SK-N-SH treated with all-trans-retinoic acid at 6 μM for 48 hours (cell line): ENCODE measurements around the gene DDA1.
"Not testable (repeated sequence)": the region's sequence is repeated elsewhere in the genome, so short reads cannot be mapped to it uniquely, and the experiment has no call there.

Experiments
- ATAC-seq: fragments of 200-7000 bp; cut with Tn5 transposase; 3 replicates; pipeline ENCODE4 v1.9.1; 2020; ENCODE audit warnings: mild to moderate bottlenecking, moderate library complexity
- ARNTL ChIP-seq: fragments of 450-650 bp; formaldehyde crosslinking; IDR thresholded peaks from 2 replicates; pipeline ENCODE4 v1.5.0; 2020; ENCODE audit warnings: low read depth, mild to moderate bottlenecking, moderate library complexity, borderline replicate concordance
- CREB5 ChIP-seq: fragments of 250-450 bp; sonication (Bioruptor Pico); IDR thresholded peaks from 2 replicates; pipeline ENCODE4 v1.5.1; 2020; ENCODE audit warnings: low read depth, mild to moderate bottlenecking, moderate library complexity
- CSDC2 ChIP-seq: fragments of 250-450 bp; sonication (Bioruptor Pico); IDR thresholded peaks from 2 replicates; pipeline ENCODE4 v1.5.0; 2020; ENCODE audit warnings: mild to moderate bottlenecking, moderate library complexity
- CSRNP3 ChIP-seq: fragments of 250-450 bp; sonication (Bioruptor Pico); IDR thresholded peaks from 2 replicates; pipeline ENCODE4 v1.5.1; 2021; ENCODE audit warnings: mild to moderate bottlenecking, moderate library complexity
- ESRRG ChIP-seq: fragments of 250-450 bp; sonication (Bioruptor Pico); IDR thresholded peaks from 2 replicates; pipeline ENCODE4 v1.6.1; 2021; ENCODE audit warnings: mild to moderate bottlenecking
- GLIS3 ChIP-seq: fragments of 250-450 bp; sonication (Bioruptor Pico); IDR thresholded peaks from 2 replicates; pipeline ENCODE4 v1.5.0; 2020; ENCODE audit warnings: mild to moderate bottlenecking, moderate library complexity
- ISL1 ChIP-seq: fragments of 250-450 bp; sonication (Bioruptor Pico); IDR thresholded peaks from 2 replicates; pipeline ENCODE4 v2.1.2; 2022; ENCODE audit warnings: mild to moderate bottlenecking, moderate library complexity
- OSR1 ChIP-seq: fragments of 250-450 bp; sonication (Bioruptor Pico); IDR thresholded peaks from 2 replicates; pipeline ENCODE4 v1.8.0; 2022; ENCODE audit warnings: moderate library complexity, mild to moderate bottlenecking, inconsistent platforms
- PATZ1 ChIP-seq: fragments of 250-450 bp; sonication (Bioruptor Pico); IDR thresholded peaks from 2 replicates; pipeline ENCODE4 v1.8.0; 2020; ENCODE audit warnings: mild to moderate bottlenecking, moderate library complexity, borderline replicate concordance
- POU6F1 ChIP-seq: fragments of 250-450 bp; sonication (Bioruptor Pico); IDR thresholded peaks from 2 replicates; pipeline ENCODE4 v1.8.0; 2021; ENCODE audit warnings: low read depth, mild to moderate bottlenecking, moderate library complexity, borderline replicate concordance
- PPARA ChIP-seq: fragments of 250-450 bp; sonication (Bioruptor Pico); IDR thresholded peaks from 2 replicates; pipeline ENCODE4 v1.5.0; 2020; ENCODE audit warnings: mild to moderate bottlenecking, borderline replicate concordance
- RARB ChIP-seq: fragments of 250-450 bp; sonication (Bioruptor Pico); IDR thresholded peaks from 2 replicates; pipeline ENCODE4 v1.8.0; 2021; ENCODE audit warnings: mild to moderate bottlenecking, moderate library complexity
- SNAI2 ChIP-seq: fragments of 250-450 bp; sonication (Bioruptor Pico); IDR thresholded peaks from 2 replicates; pipeline ENCODE4 v1.5.0; 2020; ENCODE audit warnings: mild to moderate bottlenecking, moderate library complexity
- TCF4 ChIP-seq: fragments of 250-450 bp; sonication (Bioruptor Pico); IDR thresholded peaks from 2 replicates; pipeline ENCODE4 v1.8.0; 2021; ENCODE audit warnings: mild to moderate bottlenecking, moderate library complexity, borderline replicate concordance
- TOX ChIP-seq: fragments of 250-450 bp; sonication (Bioruptor Pico); IDR thresholded peaks from 2 replicates; pipeline ENCODE4 v1.8.0; 2021; ENCODE audit warnings: mild to moderate bottlenecking, moderate library complexity, borderline replicate concordance
- TSHZ2 ChIP-seq: fragments of 250-450 bp; sonication (Bioruptor Pico); IDR thresholded peaks from 2 replicates; pipeline ENCODE4 v1.5.0; 2020; ENCODE audit warnings: mild to moderate bottlenecking, moderate library complexity
- ZC3H10 ChIP-seq: fragments of 250-450 bp; sonication (Bioruptor Pico); IDR thresholded peaks from 2 replicates; pipeline ENCODE4 v1.5.1; 2021; ENCODE audit warnings: mild to moderate bottlenecking, moderate library complexity
- ZFP3 ChIP-seq: fragments of 250-450 bp; sonication (Bioruptor Pico); IDR thresholded peaks from 2 replicates; pipeline ENCODE4 v1.5.0; 2020; ENCODE audit warnings: mild to moderate bottlenecking, moderate library complexity
- ZFP30 ChIP-seq: fragments of 450-650 bp; formaldehyde crosslinking; IDR thresholded peaks from 2 replicates; pipeline ENCODE4 v1.5.0; 2022; ENCODE audit warnings: mild to moderate bottlenecking, moderate library complexity
- ZNF565 ChIP-seq: fragments of 450-650 bp; formaldehyde crosslinking; conservative IDR thresholded peaks from 2 replicates; pipeline ENCODE4 v1.5.0; 2020; ENCODE audit warnings: low read depth, mild to moderate bottlenecking, moderate library complexity
- ZNF70 ChIP-seq: fragments of 450-650 bp; formaldehyde crosslinking; IDR thresholded peaks from 2 replicates; pipeline ENCODE4 v1.5.0; 2020; ENCODE audit warnings: mild to moderate bottlenecking, moderate library complexity
- ZNF8 ChIP-seq: fragments of 450-650 bp; formaldehyde crosslinking; IDR thresholded peaks from 2 replicates; pipeline ENCODE4 v1.5.0; 2020; ENCODE audit warnings: mild to moderate bottlenecking, moderate library complexity

The DDA1 gene

GRCh38 chr19:17266975-17267788, 42.2 kb upstream of the DDA1 start, which contains the start of gene BABAM1 (continued):
- TF ChIP-seq POU6F1 (CRISPR knock-in tag) (no peak), PPARA (CRISPR knock-in tag) (peak; percentile 97), ISL1 (peak; percentile 30; the same call in 1 of the 2 replicates), ZNF8 (CRISPR knock-in tag) (0 out of 2 replicates have a peak, but pooled peaks have one; percentile 43), ZNF565 (CRISPR knock-in tag) (peak; percentile 93), ZFP3 (CRISPR knock-in tag) (peak; percentile 67; the same call in 1 of the 2 replicates), RARB (CRISPR knock-in tag) (no peak)

GRCh38 chr19:17268754-17269153, 40.6 kb upstream of the DDA1 start:
- no peak for ATAC-seq
- TF ChIP-seq ZNF8 (CRISPR knock-in tag) (no peak), CSDC2 (no peak), ESRRG (CRISPR knock-in tag) (no peak), SNAI2 (CRISPR knock-in tag) (no peak), ZFP3 (CRISPR knock-in tag) (no peak)

GRCh38 chr19:17274892-17275291, 34.5 kb upstream of the DDA1 start:
- not testable (repeated sequence) for ATAC-seq

- no peak for ATAC-seq
- no peak for TF ChIP-seq TCF4 (CRISPR knock-in tag)
- no peak for TF ChIP-seq ZNF565 (CRISPR knock-in tag)
- no peak for TF ChIP-seq TOX
- no peak for TF ChIP-seq ZNF8 (CRISPR knock-in tag)
- TF ChIP-seq GLIS3: no peak
- no peak for TF ChIP-seq ISL1
- no peak for TF ChIP-seq ZNF70
- no peak for TF ChIP-seq CREB5 (CRISPR knock-in tag)
- no peak for TF ChIP-seq CSRNP3 (CRISPR knock-in tag)
- TF ChIP-seq OSR1 (CRISPR knock-in tag): no peak
- TF ChIP-seq ARNTL (CRISPR knock-in tag): no peak
- no peak for TF ChIP-seq SNAI2 (CRISPR knock-in tag)
- TF ChIP-seq CSDC2: no peak
- no peak for TF ChIP-seq ZFP3 (CRISPR knock-in tag)
- TF ChIP-seq PATZ1 (CRISPR knock-in tag): no peak
Measured at GRCh38 chr19:17275441-17276175, 33.8 kb upstream of the DDA1 start.

GRCh38 chr19:17279436-17279835, 29.9 kb upstream of the DDA1 start:
- ATAC-seq: no peak
- TF ChIP-seq ZNF8 (CRISPR knock-in tag) (no peak), CSRNP3 (CRISPR knock-in tag) (no peak), PPARA (CRISPR knock-in tag) (no peak), ZFP30 (CRISPR knock-in tag) (no peak), ZC3H10 (CRISPR knock-in tag) (no peak), GLIS3 (no peak), SNAI2 (CRISPR knock-in tag) (no peak), ESRRG (CRISPR knock-in tag) (no peak), TSHZ2 (no peak), OSR1 (CRISPR knock-in tag) (no peak), ARNTL (CRISPR knock-in tag) (no peak), ZNF565 (CRISPR knock-in tag) (no peak)
